HepG2 (cell line): ENCODE data around the gene BCAN. TPM values are rescaled to one million over a fixed set of nuclear protein-coding genes. Genes with fewer than 3 reads are reported as not detected.

Experiments used
- ARID5B ChIP-seq: IDR thresholded peaks from 2 replicates; pipeline ENCODE4 v1.4.0; 2020; ENCODE audit warnings: mild to moderate bottlenecking, missing genetic modification reagents
- ARNT2 ChIP-seq: sonication (generic); formaldehyde crosslinking; IDR thresholded peaks from 2 replicates; pipeline ENCODE4 v1.8.0; 2022; ENCODE audit warnings: mild to moderate bottlenecking, low read depth, missing genetic modification reagents, moderate library complexity
- CREB3 ChIP-seq: sonication (generic); formaldehyde crosslinking; IDR thresholded peaks from 2 replicates; pipeline ENCODE4 v1.5.0; 2020; ENCODE audit warnings: missing genetic modification reagents
- E2F2 ChIP-seq: sonication (generic); formaldehyde crosslinking; IDR thresholded peaks from 2 replicates; pipeline ENCODE4 v1.4.0; 2020; ENCODE audit warnings: missing genetic modification reagents, borderline replicate concordance
- FOSL2 ChIP-seq: sonication (generic); formaldehyde crosslinking; IDR thresholded peaks from 2 replicates; pipeline ENCODE4 v1.4.0; 2020; ENCODE audit warnings: missing genetic modification reagents
- JDP2 ChIP-seq: sonication (generic); formaldehyde crosslinking; IDR thresholded peaks from 2 replicates; pipeline ENCODE4 v1.8.1; 2022; ENCODE audit warnings: missing genetic modification reagents, borderline replicate concordance
- MED1 ChIP-seq: sonication (generic); formaldehyde crosslinking; IDR thresholded peaks from 2 replicates; pipeline ENCODE4 v1.4.0; 2020; ENCODE audit warnings: missing genetic modification reagents
- NFYC ChIP-seq: IDR thresholded peaks from 2 replicates; pipeline ENCODE4 v1.6.1; 2016; ENCODE audit warnings: missing genetic modification reagents, missing compliant biosample characterization
- SAP130 ChIP-seq: IDR thresholded peaks from 2 replicates; pipeline ENCODE4 v1.6.1; 2016; ENCODE audit warnings: low read depth
- SPEN ChIP-seq: sonication (generic); formaldehyde crosslinking; IDR thresholded peaks from 2 replicates; pipeline ENCODE4 v1.5.1; 2020; ENCODE audit warnings: low read depth, mild to moderate bottlenecking, missing genetic modification reagents
- ZNF101 ChIP-seq: sonication (generic); formaldehyde crosslinking; IDR thresholded peaks from 2 replicates; pipeline ENCODE4 v1.4.0; 2020; ENCODE audit warnings: mild to moderate bottlenecking, low read depth, missing genetic modification reagents, borderline replicate concordance
- ZNF234 ChIP-seq: sonication (generic); formaldehyde crosslinking; conservative IDR thresholded peaks from 2 replicates; pipeline ENCODE4 v1.5.1; 2020; ENCODE audit warnings: mild to moderate bottlenecking, missing genetic modification reagents
- ZNF317 ChIP-seq: sonication (generic); formaldehyde crosslinking; IDR thresholded peaks from 2 replicates; pipeline ENCODE4 v1.5.0; 2020; ENCODE audit warnings: mild to moderate bottlenecking, missing genetic modification reagents
- ZNF572 ChIP-seq: sonication (generic); formaldehyde crosslinking; IDR thresholded peaks from 2 replicates; pipeline ENCODE4 v1.5.1; 2020; ENCODE audit warnings: mild to moderate bottlenecking, missing genetic modification reagents
- ZNF687 ChIP-seq: sonication (generic); formaldehyde crosslinking; IDR thresholded peaks from 2 replicates; pipeline ENCODE4 v1.5.1; 2020; ENCODE audit warnings: mild to moderate bottlenecking, missing genetic modification reagents, moderate library complexity
- polyA plus RNA-seq, 8 experiments: library from polyadenylated mRNA; depleted of rRNA in 3 of 8; stranded (reverse) in 7 of 8; unstranded in 1 of 8; fragments of >200 nt; fragmentation: Illumina TruSeq in 4 of 8; extraction: Trizol in 4 of 8; gene quantifications; 2 replicates each; pipeline versions ENCODE4 v1.2.1 to v1.2.3, GENCODE V29; 2011 to 2016; ENCODE audit warnings: low read depth in 4 of 8, missing spikeins in 1 of 8, mixed read lengths in 1 of 8; ENCODE audit not compliant: insufficient read depth in 1 of 8
- total RNA-seq, 5 experiments: library from RNA; depleted of rRNA; stranded (reverse); fragments of >200 nt; fragmentation: Illumina TruSeq; extraction: Trizol; gene quantifications; 2 replicates each; pipeline ENCODE4 v1.2.3, GENCODE V29; 2016; ENCODE audit warnings: low read depth in 1 of 5

BCAN gene
- total and polyA plus RNA-seq, 2 of the 13 experiments (the other 11 are each of a cell fraction or from before 2014, with no cell fraction given), result not detected

GRCh38 chr1:156704930-156705320 is 63.0 kb downstream of the BCAN start (continued):
- TF ChIP-seq E2F2, result no peak
- TF ChIP-seq SAP130 (CRISPR knock-in tag), result 0 out of 2 replicates have a peak, but pooled peaks have one; percentile 13
- TF ChIP-seq ZNF101 (CRISPR knock-in tag), result no peak
- TF ChIP-seq ZNF234, result no peak
- no peak for TF ChIP-seq JDP2 (CRISPR knock-in tag)
- no peak for TF ChIP-seq NFYC (CRISPR knock-in tag)
- TF ChIP-seq MED1, result no peak
- 0 out of 2 replicates have a peak, but pooled peaks have one; percentile 25 for TF ChIP-seq ZNF317
- no peak for TF ChIP-seq SPEN (CRISPR knock-in tag)
- TF ChIP-seq ZNF572 (CRISPR knock-in tag), result no peak
- 0 out of 2 replicates have a peak, but pooled peaks have one; percentile 9 for TF ChIP-seq ARID5B
- peak; percentile 52; the same call in 1 of the 2 replicates for TF ChIP-seq ZNF687
- no peak for TF ChIP-seq ARNT2 (CRISPR knock-in tag)
- no peak for TF ChIP-seq CREB3 (CRISPR knock-in tag)
- peak; percentile 75 for TF ChIP-seq FOSL2 (CRISPR knock-in tag)
